Neural cell (in vitro differentiated cells): ENCODE measurements around the gene OVOL1. TPM values are rescaled to one million over a fixed set of nuclear protein-coding genes. Genes with fewer than 3 reads are reported as not detected.

Experiments
- H2AFZ ChIP-seq: fragments of 200-600, 300-800 bp; sonication (generic), shearing (Covaris generic); 2 replicates; pipeline ENCODE4 v1.6.0; 2014; ENCODE audit warnings: low read depth, mild to moderate bottlenecking, antibody characterized with exemption, low read length, moderate library complexity
- H3F3A ChIP-seq: fragments of 200-600 bp; shearing (Covaris generic); 2 replicates; pipeline ENCODE4 v1.6.1; 2016; ENCODE audit warnings: mild to moderate bottlenecking, moderate library complexity, mixed read lengths, antibody characterized with exemption, low read length; ENCODE audit not compliant: insufficient read depth, poor library complexity, severe bottlenecking
- H3K27ac ChIP-seq: fragments of 200-600, 300-800 bp; sonication (generic), shearing (Covaris generic); 2 replicates; pipeline ENCODE4 v1.5.1; 2014; ENCODE audit warnings: mild to moderate bottlenecking, low read length, moderate library complexity
- H3K27me3 ChIP-seq: fragments of 300-800, 200-600 bp; sonication (generic), shearing (Covaris generic); 2 replicates; pipeline ENCODE4 v1.6.0; 2014; ENCODE audit warnings: mild to moderate bottlenecking, low read depth, low read length, moderate library complexity; ENCODE audit not compliant: insufficient read depth
- H3K36me3 ChIP-seq: fragments of 300-800, 200-600 bp; sonication (generic), shearing (Covaris generic); 2 replicates; pipeline ENCODE4 v1.5.1; 2014; ENCODE audit warnings: mild to moderate bottlenecking, antibody characterized with exemption, low read length, moderate library complexity; ENCODE audit not compliant: insufficient read depth
- H3K4me2 ChIP-seq: fragments of 300-800, 200-600 bp; sonication (generic), shearing (Covaris generic); 2 replicates; pipeline ENCODE4 v1.6.0; 2014; ENCODE audit warnings: mild to moderate bottlenecking, low read length
- H3K4me3 ChIP-seq: fragments of 300-800, 200-600 bp; sonication (generic), shearing (Covaris generic); 2 replicates; pipeline ENCODE4 v1.5.1; 2014; ENCODE audit warnings: mild to moderate bottlenecking, low read length, moderate library complexity
- H3K79me2 ChIP-seq: fragments of 200-600 bp; shearing (Covaris generic); replicated peaks from 2 replicates; pipeline ENCODE4 v1.6.0; 2014; ENCODE audit warnings: mild to moderate bottlenecking, low read length, moderate library complexity; ENCODE audit not compliant: insufficient read depth
- H3K9ac ChIP-seq: fragments of 300-800, 200-600 bp; sonication (generic), shearing (Covaris generic); 2 replicates; pipeline ENCODE4 v1.6.1; 2016; ENCODE audit warnings: mild to moderate bottlenecking, low read length, mixed read lengths
- H3K9me2 ChIP-seq: fragments of 200-600 bp; shearing (Covaris generic); 2 replicates; pipeline ENCODE4 v1.6.1; 2016; ENCODE audit warnings: mild to moderate bottlenecking, low read length, mixed read lengths; ENCODE audit not compliant: insufficient read depth
- H3K9me3 ChIP-seq: fragments of 200-600, 300-800 bp; sonication (generic), shearing (Covaris generic); 2 replicates; pipeline ENCODE4 v1.6.1; 2016; ENCODE audit warnings: mild to moderate bottlenecking, mixed run types, low read length, moderate library complexity, mixed read lengths
- H4K20me1 ChIP-seq: fragments of 200-600 bp; shearing (Covaris generic); 2 replicates; pipeline ENCODE4 v1.6.1; 2016; ENCODE audit warnings: mild to moderate bottlenecking, mixed run types; ENCODE audit not compliant: insufficient read depth
- EZH2 ChIP-seq: fragments of 200-600, 300-800 bp; shearing (Covaris generic), sonication (generic); IDR thresholded peaks from 2 replicates; pipeline ENCODE4 v1.6.1; 2014; ENCODE audit warnings: antibody characterized with exemption, low read length, borderline replicate concordance, mild to moderate bottlenecking; ENCODE audit not compliant: insufficient read depth, poor library complexity, severe bottlenecking
- POLR2AphosphoS5 ChIP-seq: IDR thresholded peaks from 2 replicates; pipeline ENCODE4 v1.6.1; 2012
- REST ChIP-seq: IDR thresholded peaks from 2 replicates; pipeline ENCODE4 v1.6.1; 2012; ENCODE audit warnings: borderline replicate concordance
- SMC3 ChIP-seq: fragments of 450-650 bp; conservative IDR thresholded peaks from 2 replicates; pipeline ENCODE4 v1.6.1; 2014; ENCODE audit warnings: antibody characterized with exemption, mild to moderate bottlenecking, moderate library complexity; ENCODE audit not compliant: poor library complexity
- TAF1 ChIP-seq: IDR thresholded peaks from 2 replicates; pipeline ENCODE4 v1.6.1; 2012; ENCODE audit warnings: low read depth
- polyA plus RNA-seq: library from polyadenylated mRNA; depleted of rRNA; stranded (reverse); fragments of >200 nt; gene quantifications from 2 replicates; pipeline ENCODE4 v1.2.3, GENCODE V29; 2014

Gene OVOL1
- polyA plus RNA-seq, 1 donor from 2014 or later, result not detected

GRCh38 chr11:65814131-65814985 lies 27.5 kb downstream of the OVOL1 start:
- Histone ChIP-seq H3F3A (no peaks in the 10 kb centered on the region), H3K4me3 (no peak overlapping the region), H2AFZ (no peak overlapping the region), H3K27me3 (no peaks in the 10 kb centered on the region), H4K20me1 (no peaks in the 10 kb centered on the region), H3K9me2 (no peaks in the 10 kb centered on the region), H3K4me2 (no peak overlapping the region), H3K9ac (no peak overlapping the region), H3K27ac (no peak overlapping the region), H3K9me3 (no peaks in the 10 kb centered on the region), H3K79me2 (no peaks in the 10 kb centered on the region), H3K36me3 (no peaks in the 10 kb centered on the region)
- TF ChIP-seq TAF1 (no peak), POLR2AphosphoS5 (no peak)

GRCh38 chr11:65814986-65815565 lies 28.2 kb downstream of the OVOL1 start:
- no peak overlapping the region for H3K9ac ChIP-seq
- H3K4me3 ChIP-seq, result no peak overlapping the region
- no peaks in the 10 kb centered on the region for H3K36me3 ChIP-seq
- H3K9me3 ChIP-seq, result no peaks in the 10 kb centered on the region
- no peak overlapping the region for H3K27ac ChIP-seq
- H3K27me3 ChIP-seq, result no peaks in the 10 kb centered on the region
- H3K79me2 ChIP-seq, result no peaks in the 10 kb centered on the region
- no peaks in the 10 kb centered on the region for H3F3A ChIP-seq
- no peak overlapping the region for H3K4me2 ChIP-seq
- no peaks in the 10 kb centered on the region for H3K9me2 ChIP-seq
- H4K20me1 ChIP-seq, result no peaks in the 10 kb centered on the region
- no peak overlapping the region for H2AFZ ChIP-seq
- no peak for TF ChIP-seq SMC3

- H3K9me3 ChIP-seq, result no peaks in the 10 kb centered on the region
- no peaks in the 10 kb centered on the region for H3F3A ChIP-seq
- H3K36me3 ChIP-seq, result no peaks in the 10 kb centered on the region
- H3K9ac ChIP-seq, result no peak overlapping the region
- H3K27me3 ChIP-seq, result no peaks in the 10 kb centered on the region
- peak overlapping the region; percentile 1 for H3K4me3 ChIP-seq
- H3K79me2 ChIP-seq, result no peaks in the 10 kb centered on the region
- H3K4me2 ChIP-seq, result no peak overlapping the region
- H4K20me1 ChIP-seq, result no peaks in the 10 kb centered on the region
- H2AFZ ChIP-seq, result no peak overlapping the region
- no peak overlapping the region for H3K27ac ChIP-seq
- no peaks in the 10 kb centered on the region for H3K9me2 ChIP-seq
- TF ChIP-seq REST (no peak), EZH2 (no peak), TAF1 (no peak)
These were observed 29.8 kb downstream of the OVOL1 start for GRCh38 chr11:65816696-65817095.
